Hematopoietic multipotent progenitor cell (in vitro differentiated cells): ENCODE data around the gene ABHD8. TPM values are rescaled to one million over a fixed set of nuclear protein-coding genes. Genes with fewer than 3 reads are reported as not detected.

Experiments
- DNase-seq, 3 donors: peaks; one replicate each; pipeline ENCODE4 v3.0.0-alpha.2; 2011 to 2015; ENCODE audit warnings: low read depth in 2 of 3, low spot score in 2 of 3
- total RNA-seq: library from RNA; depleted of rRNA; stranded (reverse); fragments of >200 nt; gene quantifications from one replicate; pipeline ENCODE4 v1.2.3, GENCODE V29; 2012

Gene ABHD8
- total RNA-seq = 19.4 TPM

DNA sequence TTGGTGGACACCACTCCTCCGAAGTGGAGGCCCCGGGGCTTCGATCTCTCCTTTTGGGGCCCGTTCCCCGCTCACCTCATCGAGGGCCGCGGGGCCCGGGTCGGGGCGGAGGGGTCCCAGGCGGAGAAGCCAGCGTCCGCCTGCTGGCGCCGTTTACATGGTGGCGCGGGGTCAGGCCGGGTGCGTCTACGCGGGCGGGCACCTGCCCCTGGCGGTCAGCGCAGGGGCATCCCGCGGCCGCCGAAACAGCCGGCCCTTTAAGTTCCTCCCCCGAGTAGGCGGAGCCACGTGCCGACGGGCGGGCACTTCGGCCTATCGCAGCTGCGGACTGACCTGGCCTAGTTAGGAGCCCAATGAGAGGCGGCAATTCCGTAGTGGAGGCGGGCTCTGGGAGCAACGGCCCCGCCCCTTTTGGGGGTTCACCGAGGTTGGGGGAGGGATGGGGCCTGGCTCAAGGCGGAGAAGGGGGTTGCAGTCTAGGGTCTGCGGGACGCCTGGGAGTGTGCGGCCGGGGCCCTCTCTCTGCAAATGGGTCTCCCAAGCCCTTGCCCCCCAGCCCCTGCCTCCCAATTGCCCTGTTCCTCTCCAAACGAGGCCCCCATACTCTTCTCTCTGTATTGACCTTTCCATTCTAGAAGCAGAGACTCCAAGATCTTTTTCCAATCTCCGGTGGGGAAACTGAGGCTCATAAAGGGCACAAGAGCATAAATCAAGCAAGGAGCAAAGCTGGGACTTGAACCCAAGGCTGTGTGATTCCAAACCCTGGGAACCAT lies at the start of gene ABHD8:
ABHD8 (minus strand) TSS at position 259 of the 773 bp plus-strand sequence. CDS start 1,809 bp downstream, outside the sequence.
- DNase-seq = peak; percentile 78 to 97 (median 96)

- DNase-seq = no peak
Measured at GRCh38 chr19:17352608-17353280, 49.5 kb upstream of the ABHD8 start.

- DNase-seq = no peak
Measured at GRCh38 chr19:17351815-17352435, 48.7 kb upstream of the ABHD8 start.

DNA sequence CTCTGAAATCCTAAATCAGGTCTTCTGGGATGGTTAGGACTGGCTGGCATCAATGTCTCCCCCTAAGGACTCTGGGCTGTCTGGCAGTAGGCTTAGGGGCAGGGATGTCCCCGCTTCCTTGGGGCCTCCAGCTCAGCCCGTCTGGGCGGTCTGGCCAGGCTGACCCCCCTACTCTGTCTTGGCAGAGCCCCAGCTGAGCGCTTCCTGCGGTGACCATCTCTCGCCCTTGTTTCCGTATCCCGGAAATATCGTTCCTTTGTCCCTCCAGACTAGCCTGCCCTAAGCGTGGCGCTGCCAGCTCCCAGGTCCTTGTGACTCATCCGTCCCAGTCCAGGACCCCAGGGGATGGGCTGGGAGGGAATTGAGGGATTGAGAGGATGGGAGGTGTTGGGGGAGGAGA lies 45.5 kb upstream of the ABHD8 start:
- DNase-seq = no peak

DNA sequence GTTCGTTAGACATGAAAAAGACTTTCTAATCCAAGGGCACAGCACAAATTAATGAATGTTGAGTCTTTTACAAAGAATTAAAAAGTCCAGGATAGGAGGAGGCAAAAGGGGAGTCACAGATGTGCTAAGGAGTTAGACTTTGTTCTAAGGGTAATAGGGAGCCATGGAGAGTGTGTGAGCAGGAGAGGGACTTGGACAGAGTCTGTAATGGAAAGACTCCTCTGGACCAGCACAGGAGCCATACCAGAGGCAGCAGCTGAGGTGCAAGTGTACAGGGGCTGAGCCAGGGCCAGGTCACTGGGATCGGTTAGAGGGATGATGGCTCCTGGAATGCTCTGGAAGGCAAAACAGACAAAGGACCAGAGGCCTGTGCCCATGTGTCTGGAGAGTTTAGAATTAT lies 44.7 kb upstream of the ABHD8 start:
- DNase-seq = no peak

- no peak for DNase-seq
Measured at GRCh38 chr19:17347361-17347760, 44.1 kb upstream of the ABHD8 start.

DNA sequence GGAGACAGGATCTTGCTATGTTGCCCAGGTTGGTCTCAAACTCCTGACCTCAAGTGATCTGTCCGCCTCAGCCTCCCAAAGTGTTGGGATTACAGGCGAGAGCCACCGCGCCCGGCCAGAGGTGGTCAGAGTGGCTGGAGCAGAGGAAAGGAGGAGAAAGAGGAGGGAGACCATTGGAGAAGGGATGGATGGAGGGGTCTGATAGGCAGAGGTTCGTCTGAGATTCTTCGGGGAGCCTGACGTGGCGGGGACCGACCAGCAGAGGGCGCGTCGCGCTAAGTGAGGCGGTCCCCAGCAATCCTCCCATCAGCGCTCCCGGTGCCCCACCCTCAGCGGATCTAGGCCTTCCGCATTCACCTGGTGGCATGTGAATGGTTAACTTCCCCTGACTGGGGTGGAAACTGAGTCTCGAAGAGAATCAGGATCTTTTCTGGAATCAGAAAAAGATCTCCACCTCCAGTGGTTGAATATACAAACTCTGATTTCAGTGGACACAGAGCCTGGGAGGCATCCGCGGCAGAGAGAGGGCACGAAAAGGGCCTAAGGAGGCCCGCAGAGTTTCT lies 43.0 kb upstream of the ABHD8 start:
- peak; percentile 61 to 63 (median 63) for DNase-seq

DNA sequence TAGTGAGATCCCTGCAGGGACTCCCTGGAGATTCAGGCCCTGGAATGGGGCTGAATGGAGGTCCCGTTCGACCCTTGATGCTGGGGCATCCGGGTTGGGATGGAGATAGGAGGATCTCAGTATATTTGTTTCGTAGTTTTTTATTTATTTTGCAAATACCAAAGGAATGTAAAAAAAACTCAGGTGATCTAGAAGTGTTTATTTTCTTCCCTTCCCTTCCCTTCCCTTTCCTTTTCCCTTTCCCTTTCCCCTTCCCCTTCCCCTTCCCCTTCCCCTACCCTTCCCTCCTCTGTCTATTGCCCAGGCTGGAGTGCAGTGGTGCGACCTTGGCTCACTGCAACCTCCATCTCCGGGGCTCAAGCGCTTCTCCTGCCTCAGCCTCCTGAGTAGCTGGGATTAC lies 38.6 kb upstream of the ABHD8 start:
- DNase-seq = no peak

- DNase-seq = no peak
Measured at GRCh38 chr19:17341386-17341785, 38.2 kb upstream of the ABHD8 start.

GRCh38 chr19:17340871-17341357 lies 37.7 kb upstream of the ABHD8 start:
- no peak for DNase-seq

DNA sequence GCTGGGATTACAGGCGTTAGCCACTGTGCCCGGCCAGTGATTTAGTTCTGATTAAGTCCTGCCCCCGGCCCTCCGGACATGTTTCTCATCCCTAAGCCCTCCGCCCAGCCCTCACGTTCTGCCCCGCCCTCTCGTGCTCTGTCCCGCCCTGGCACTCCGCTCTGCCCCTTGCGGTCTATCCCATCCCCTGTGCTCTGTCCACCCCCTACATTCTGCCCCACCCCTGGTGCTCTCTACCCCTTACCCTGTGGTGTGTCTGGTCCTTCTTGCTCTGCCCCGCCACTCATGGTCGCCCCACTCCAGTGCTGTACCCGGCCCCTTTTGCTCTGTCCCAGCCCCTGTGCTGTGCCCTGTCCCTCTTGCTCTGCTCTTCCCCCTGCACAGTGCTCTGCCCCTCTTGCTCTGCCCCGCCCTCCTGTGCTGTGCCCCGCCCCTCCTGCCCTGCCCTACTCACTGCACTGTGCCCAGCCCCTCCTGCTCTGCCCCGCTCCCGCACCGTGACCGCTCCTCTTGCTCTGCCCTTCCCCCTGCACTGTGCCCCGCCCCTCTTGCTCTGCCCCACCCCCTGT lies 37.2 kb upstream of the ABHD8 start:
- no peak for DNase-seq

DNA sequence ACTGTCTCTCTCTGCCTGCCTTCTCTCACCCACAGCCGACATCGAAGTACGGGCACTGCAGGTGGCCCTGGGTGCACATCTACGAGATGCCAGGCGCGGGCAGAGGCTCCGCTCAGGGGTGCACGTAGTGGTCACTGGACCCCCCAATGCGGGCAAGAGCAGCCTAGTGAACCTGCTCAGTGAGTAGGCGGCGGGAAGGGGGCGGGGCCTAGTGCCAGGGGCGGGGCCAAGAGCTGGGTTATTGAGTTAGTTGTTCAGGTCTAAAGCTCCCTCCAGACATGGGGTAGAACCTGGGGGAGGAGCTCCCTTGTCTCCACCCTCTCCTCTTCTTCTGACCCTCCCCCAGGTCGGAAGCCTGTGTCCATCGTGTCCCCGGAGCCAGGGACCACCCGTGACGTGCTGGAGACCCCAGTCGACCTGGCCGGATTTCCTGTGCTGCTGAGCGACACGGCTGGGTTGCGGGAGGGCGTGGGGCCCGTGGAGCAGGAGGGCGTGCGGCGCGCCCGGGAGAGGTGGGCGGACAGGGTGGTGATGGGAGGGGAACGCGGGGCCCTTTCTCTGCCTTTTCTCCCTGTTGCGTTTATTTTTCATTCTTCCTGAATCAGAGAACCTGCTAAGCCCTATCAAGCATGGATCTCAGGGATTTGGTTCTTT lies 36.0 kb upstream of the ABHD8 start:
- DNase-seq = no peak

- DNase-seq = no peak
Measured at GRCh38 chr19:17338433-17339078, 35.3 kb upstream of the ABHD8 start.

DNA sequence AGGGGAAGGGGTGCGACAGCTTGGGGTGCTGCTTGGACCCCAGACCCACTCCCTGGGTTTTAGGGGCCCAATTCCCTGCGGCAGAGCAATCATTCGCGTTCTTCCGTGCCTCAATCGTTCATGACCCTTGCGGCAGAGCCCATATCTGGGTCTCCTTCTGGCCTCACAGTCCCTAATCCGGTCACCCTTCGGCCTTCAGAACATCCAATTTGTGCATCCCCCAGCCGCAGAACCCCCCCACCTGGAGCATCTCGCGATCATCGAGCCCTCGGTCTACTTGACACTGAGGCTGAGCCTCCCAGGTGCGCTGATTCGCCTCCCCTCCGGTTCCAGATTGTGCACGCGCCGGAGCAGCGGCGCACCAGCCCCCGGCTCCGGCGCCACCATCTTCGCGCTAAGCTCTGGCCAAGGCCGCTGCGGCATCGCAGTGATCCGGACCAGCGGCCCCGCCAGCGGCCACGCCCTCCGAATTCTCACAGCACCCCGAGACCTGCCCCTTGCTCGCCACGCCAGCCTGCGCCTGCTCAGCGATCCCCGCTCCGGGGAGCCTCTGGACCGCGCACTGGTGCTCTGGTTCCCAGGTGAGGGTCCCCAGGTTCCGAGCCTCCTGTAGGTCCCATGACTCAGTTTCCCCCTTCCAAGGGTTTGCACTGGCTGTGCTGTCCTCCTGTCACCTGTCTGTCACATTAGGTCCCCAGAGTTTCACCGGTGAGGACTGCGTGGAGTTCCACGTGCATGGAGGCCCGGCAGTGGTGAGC lies 34.6 kb upstream of the ABHD8 start:
- DNase-seq = peak in 1 of 3 donors; percentile 34

DNA sequence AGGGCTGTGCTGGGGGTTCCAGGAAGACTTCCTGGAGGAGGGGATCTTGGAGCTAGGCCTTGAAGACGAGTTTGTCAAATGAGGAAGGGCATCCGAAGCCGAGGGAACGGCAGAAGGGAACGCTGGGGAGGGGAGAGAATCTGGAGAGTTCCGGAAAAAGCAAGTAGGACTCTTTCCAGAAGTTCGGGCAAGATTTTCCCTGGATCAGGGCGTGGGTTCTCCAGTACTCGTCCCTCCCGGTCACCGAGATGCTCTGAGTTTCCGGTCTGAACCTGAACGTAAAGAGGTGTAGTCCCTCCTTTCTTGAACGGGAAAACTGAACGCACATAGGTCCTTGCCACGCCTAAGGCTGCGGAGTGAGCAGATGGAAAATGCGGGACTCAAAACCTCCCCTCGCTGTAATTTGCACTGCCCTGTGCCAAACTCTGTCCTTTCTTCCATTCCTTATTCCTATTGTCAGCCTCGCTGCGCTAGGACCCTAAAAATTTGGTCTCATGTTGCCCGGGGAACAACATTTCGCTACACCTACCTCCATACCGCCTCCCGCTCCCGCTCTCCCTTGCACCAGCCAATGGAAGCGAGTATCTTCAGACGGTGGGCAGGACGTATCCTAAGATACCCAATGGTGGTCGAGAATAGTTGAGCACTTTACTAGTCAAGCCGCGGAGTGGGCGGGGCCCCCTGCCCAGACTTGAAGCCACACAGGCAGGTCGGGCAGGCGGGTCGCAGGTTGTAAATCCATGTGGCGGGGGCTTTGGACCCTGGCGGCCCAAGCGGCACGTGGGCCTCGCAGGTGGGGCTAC lies 33.8 kb upstream of the ABHD8 start, which contains the start of gene GTPBP3:
GTPBP3 (plus strand) TSS at position 682 of the 803 bp plus-strand sequence; CDS start at position 741, 59 bp downstream.
- peak; percentile 83 to 99 (median 97) for DNase-seq

- no peak for DNase-seq
Measured at GRCh38 chr19:17335575-17335974, 32.4 kb upstream of the ABHD8 start.

DNA sequence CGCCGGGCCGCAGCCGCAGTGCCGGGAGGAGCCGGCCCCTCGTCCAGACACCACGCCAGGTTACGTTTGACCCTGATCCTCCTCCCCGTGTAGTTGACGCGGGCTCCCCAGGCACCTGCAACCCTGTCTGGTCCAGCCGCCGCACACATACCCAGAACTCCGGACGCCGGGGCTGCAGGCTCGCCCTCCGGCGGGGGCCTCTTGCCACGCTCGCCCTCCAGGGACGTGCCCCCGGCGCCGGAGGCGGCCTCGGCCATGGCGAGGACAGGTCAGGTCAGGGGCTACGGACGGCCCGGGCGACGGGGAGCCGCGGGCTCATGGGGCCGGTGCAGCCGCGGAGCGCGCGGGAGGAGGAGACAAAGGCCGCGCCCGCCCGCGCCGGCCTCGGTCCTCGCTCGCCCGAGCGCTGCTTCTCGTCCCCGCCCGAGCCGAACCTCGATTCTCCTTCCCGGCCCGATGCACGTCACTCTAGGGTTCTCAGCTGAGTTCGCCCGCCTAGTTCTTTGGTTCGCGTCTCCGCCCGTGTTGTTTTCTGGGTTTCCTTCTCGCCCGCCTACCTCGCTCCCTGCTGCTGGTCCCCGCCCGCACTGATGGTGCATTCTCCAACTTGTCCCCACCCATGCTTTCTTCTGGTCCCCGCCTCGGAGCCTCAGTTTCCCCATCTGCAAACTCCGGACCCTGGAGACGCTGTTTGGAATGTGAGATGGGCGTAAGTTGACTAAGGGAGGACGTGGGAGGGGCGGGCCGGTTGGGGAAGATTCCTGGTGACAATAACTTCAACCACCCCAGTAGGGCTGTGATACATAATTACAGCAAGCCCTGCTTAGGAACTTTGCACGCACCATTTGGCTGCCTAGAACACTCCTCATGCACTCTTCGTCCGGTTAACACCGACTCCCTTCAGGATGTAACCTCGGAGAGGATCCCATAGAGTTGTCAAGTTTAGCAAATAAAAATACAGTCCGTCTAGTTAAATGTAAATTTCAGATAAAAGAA lies 31.5 kb upstream of the ABHD8 start, which contains the start of gene ANO8:
ANO8 (minus strand) TSS at position 442 of the 996 bp plus-strand sequence; CDS start at position 257, 185 bp downstream.
- peak; percentile 76 to 98 (median 96) for DNase-seq
